LNCAP (cell line): ENCODE results near the gene CIZ1.

Experiments used
- CTCF ChIP-seq: fragments of 450-650 bp; IDR thresholded peaks from 2 replicates; pipeline ENCODE4 v1.5.1; 2017; ENCODE audit warnings: mild to moderate bottlenecking

Gene CIZ1

GRCh38 chr9:128148509-128149000, 42.8 kb downstream of the CIZ1 start:
- no peak for TF ChIP-seq CTCF

GRCh38 chr9:128146591-128147120, 44.7 kb downstream of the CIZ1 start:
- TF ChIP-seq CTCF = no peak

GRCh38 chr9:128145951-128146351, 45.4 kb downstream of the CIZ1 start:
- TF ChIP-seq CTCF = no peak

- no peak for TF ChIP-seq CTCF
These were observed 45.8 kb downstream of the CIZ1 start for GRCh38 chr9:128145536-128145935.

GRCh38 chr9:128144239-128145181, 46.9 kb downstream of the CIZ1 start:
- TF ChIP-seq CTCF = no peak

- no peak for TF ChIP-seq CTCF
These were observed 47.7 kb downstream of the CIZ1 start for GRCh38 chr9:128143525-128144238.

- TF ChIP-seq CTCF = no peak
These were observed 48.8 kb downstream of the CIZ1 start for GRCh38 chr9:128142596-128142995.
